NCI-H187 treated with DMSO at 0.1 percent for 48 hours (cell line): ENCODE measurements around the gene TSPAN3.

Experiments used
- DNase-seq: peaks from one replicate; lab custom pipeline; 2025; lab: John Stamatoyannopoulos, UW

TSPAN3 gene

GRCh38 chr15:77053709-77054108 is 17.2 kb downstream of the TSPAN3 start:
- DNase-seq: no peak

GRCh38 chr15:77052556-77052955 is 18.4 kb downstream of the TSPAN3 start:
- DNase-seq: no peak

- no peak for DNase-seq
Measured at GRCh38 chr15:77048135-77048876, 22.6 kb downstream of the TSPAN3 start.

- no peak for DNase-seq
Measured at GRCh38 chr15:77046704-77047412, 24.1 kb downstream of the TSPAN3 start.

- no peak for DNase-seq
Measured at GRCh38 chr15:77045985-77046384, 24.9 kb downstream of the TSPAN3 start.

GRCh38 chr15:77044228-77045042 is 26.5 kb downstream of the TSPAN3 start:
- DNase-seq: no peak

- DNase-seq: no peak
Measured at GRCh38 chr15:77042955-77043920, 27.7 kb downstream of the TSPAN3 start.

- no peak for DNase-seq
Measured at GRCh38 chr15:77042245-77042919, 28.5 kb downstream of the TSPAN3 start.

GRCh38 chr15:77040673-77041072 is 30.2 kb downstream of the TSPAN3 start:
- no peak for DNase-seq

GRCh38 chr15:77039848-77040247 is 31.1 kb downstream of the TSPAN3 start:
- no peak for DNase-seq

- DNase-seq: no peak
Measured at GRCh38 chr15:77039217-77039533, 31.7 kb downstream of the TSPAN3 start.

GRCh38 chr15:77038312-77039216 is 32.3 kb downstream of the TSPAN3 start:
- no peak for DNase-seq

GRCh38 chr15:77037388-77038209 is 33.3 kb downstream of the TSPAN3 start:
- DNase-seq: no peak

- no peak for DNase-seq
Measured at GRCh38 chr15:77036537-77037387, 34.1 kb downstream of the TSPAN3 start.

- no peak for DNase-seq
Measured at GRCh38 chr15:77035999-77036471, 34.9 kb downstream of the TSPAN3 start.

- no peak for DNase-seq
Measured at GRCh38 chr15:77035584-77035983, 35.3 kb downstream of the TSPAN3 start.

GRCh38 chr15:77034695-77035489 is 36.0 kb downstream of the TSPAN3 start:
- DNase-seq: no peak
